ENCODE results near the gene RAP1A.

DNA sequence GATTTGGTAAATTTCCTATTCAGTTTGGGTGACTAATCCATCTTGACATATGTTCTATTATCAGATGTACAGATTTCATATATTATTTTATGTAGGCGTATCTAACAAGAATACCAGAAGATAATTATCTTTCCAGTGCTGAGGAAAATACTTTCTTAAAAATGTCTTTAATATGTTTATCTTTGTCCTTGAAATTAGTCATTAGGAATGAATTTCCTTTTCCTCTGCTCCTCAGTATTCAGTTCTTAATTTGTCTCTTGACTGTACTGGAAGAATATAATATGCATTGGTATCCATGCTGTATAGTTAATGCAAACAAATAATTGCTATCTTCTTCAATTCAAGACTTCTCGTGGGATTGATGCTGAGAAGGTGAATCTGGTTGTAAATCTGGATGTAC is 142.7 kb downstream of the RAP1A start:
- TF ChIP-seq POLR2A (IDR thresholded peaks at IDR 0.05), result no peak
- TF ChIP-seq, protein P1, sequence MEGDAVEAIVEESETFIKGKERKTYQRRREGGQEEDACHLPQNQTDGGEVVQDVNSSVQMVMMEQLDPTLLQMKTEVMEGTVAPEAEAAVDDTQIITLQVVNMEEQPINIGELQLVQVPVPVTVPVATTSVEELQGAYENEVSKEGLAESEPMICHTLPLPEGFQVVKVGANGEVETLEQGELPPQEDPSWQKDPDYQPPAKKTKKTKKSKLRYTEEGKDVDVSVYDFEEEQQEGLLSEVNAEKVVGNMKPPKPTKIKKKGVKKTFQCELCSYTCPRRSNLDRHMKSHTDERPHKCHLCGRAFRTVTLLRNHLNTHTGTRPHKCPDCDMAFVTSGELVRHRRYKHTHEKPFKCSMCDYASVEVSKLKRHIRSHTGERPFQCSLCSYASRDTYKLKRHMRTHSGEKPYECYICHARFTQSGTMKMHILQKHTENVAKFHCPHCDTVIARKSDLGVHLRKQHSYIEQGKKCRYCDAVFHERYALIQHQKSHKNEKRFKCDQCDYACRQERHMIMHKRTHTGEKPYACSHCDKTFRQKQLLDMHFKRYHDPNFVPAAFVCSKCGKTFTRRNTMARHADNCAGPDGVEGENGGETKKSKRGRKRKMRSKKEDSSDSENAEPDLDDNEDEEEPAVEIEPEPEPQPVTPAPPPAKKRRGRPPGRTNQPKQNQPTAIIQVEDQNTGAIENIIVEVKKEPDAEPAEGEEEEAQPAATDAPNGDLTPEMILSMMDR (IDR thresholded peaks at IDR 0.05), result no peak
- no peak for TF ChIP-seq POLR2AphosphoS5 (IDR thresholded peaks at IDR 0.05)
